Suppressor macrophage treated with lipopolysaccharide for 4 hours (primary cell): ENCODE data around the gene EYS.
"Not testable (repeated sequence)": the region's sequence is repeated elsewhere in the genome, so short reads cannot be mapped to it uniquely, and the experiment has no call there.

ENCODE experiments used
- DNase-seq: peaks from one replicate; pipeline ENCODE4 v3.0.0-alpha.2; 2020

The EYS gene

DNA sequence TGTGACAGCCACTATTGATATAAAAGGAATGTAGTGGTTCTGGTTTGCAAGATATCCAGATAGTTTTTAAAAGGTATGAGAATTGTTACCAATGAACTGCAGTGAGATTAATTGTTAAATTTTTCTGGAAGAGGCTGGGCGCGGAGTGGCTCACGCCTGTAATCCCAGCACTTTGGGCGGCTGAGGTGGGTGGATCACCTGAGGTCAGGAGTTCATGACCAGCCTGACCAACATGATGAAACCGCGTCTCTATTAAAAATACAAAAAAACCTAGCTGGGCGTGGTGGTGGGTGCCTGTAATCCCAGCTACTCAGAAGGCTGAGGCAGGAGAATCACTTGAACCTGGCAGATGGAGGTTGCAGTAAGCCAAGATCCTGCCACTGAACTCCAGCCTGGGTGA is 1906.6 kb downstream of the EYS start:
- DNase-seq = not testable (repeated sequence)

DNA sequence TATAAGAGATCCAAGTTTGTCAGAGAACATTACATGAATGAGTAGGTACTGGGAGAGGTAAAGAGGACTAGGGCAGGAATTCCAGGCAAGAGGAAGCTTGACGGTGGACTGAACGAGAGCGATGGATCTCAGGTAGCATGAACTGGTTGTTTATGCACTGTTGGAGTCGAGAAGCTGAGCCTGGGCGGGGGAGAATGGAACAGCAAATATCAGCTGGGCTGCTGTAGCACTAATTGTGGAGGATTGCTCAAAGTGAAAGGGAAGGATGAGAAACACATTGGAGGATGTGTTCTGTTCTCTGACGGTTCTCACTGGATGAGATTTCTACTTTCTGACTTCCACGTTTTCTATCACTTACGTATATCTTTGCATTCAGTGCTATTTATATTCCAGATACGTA is 1907.2 kb downstream of the EYS start:
- DNase-seq = no peak

DNA sequence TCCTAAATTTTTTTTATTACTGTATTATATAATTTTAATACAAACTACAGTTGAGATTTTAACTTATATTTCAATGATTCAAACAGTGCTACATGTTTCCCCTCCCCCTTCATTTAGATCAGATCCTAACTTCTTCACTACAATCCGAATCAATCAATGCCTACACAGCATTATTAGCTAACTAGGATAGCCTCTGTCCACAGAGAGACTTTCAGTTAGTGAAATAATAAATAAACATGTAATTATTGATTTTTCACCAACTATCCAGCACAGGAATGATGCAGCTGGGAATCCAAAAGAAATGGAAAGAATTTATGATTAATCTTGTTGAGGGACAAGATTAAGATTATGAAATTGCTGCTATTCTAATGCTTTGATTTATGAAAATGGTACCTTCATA is 1907.7 kb downstream of the EYS start:
- DNase-seq = no peak

DNA sequence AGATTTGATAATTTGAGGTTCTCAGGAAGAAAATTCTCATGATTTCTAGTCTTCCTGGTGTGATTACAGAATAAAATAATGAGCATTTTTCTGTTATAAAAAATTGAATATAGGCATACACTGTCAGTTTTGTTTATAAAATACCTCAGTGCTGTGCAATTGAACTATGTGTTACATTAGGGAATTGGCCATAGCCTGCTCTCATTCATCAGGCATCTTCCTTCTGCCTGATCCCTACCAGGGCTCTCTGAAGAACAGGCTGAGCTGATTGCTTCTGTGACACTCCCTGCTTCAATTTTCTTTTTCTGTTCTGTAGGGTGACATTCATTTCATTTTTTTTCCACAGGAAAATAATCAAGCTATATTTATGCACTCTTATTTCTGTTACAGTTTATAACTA is 1908.6 kb downstream of the EYS start:
- DNase-seq = no peak

DNA sequence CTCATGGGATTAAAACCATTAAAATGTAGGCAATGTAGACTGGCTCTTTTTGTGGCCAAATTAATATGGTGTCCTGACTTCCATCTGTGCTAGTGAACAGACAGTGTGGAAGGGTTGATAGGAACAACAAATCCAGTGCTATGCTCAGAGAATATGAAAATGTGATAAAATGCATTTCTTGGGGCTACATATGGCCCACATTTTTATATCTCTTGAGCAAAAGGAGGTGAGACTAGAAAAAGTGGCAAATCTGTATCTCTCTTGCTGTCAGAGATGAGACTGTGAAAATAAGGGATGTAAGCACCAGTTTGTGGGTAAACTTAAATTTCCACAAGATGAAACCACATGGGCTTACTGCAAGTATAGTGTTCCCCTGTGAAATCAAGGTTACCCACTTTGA is 1909.3 kb downstream of the EYS start:
- no peak for DNase-seq

DNA sequence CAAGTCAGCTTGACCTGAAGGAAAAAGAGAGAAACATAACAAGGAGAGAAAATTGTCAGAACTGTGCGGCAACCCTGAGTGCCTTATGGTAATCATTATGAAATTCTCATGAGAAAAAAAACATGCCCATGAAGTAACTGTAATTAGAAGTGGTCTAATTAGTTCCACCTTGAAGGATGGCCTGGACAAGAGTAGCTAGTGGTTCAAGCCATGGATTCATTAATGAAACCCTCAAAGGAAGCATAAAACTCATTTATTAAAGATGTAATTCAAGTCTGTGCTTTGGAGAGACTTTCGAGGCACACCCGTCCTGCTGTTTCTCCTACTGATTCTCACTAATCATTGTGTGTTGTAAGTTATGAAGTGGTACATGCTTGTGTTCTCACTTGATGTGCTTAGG is 1911.2 kb downstream of the EYS start:
- DNase-seq = no peak

DNA sequence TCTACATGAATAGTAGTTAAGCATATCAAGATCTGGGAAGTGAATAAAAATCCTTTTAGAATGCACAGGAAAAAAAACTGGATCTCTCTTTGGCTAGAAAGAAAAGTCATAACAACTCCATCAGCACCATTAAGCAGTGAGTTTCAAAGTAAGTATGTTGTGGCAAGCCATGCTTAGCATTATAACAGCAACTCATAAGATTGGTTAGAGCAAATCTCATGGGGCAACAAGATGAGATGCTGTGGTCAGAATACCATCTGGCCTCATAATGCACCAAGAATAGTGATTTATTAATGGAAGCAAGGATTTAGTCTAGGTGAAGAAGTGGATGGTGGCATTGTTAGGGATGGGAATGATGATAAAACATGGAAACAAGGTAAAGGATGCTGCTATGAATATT is 1912.0 kb downstream of the EYS start:
- DNase-seq = no peak

DNA sequence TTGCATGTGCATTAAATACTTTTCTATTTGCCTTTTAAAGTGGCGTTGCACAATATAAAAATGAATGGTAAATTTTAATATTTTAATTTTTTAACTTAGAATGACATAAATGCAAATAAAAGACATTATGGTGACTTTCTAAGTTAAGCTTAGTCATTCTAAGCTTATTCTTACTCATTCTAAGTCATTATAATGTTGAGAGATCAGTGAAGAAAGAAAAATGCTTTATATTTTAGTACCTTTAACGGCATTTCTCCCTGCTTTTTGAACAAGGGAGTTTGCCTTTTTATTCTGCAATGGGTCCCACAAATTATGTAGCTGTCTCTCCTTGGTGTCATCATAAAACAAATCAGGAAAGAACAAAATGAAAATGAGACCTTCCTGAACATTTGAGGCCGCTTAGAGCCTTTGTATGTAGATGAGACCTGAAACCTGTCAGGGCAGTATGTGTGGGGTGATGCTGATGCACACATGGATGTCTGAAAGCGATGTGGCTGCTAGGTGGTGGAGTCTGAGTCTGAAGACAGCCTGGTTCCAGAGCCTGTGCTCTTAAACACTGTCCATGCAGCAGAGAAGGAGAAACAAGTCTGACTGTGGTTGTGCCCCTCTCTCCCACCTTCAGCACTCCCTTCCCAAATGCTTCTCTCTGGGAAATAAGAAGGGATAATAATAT is 1913.4 kb downstream of the EYS start:
- DNase-seq = no peak

DNA sequence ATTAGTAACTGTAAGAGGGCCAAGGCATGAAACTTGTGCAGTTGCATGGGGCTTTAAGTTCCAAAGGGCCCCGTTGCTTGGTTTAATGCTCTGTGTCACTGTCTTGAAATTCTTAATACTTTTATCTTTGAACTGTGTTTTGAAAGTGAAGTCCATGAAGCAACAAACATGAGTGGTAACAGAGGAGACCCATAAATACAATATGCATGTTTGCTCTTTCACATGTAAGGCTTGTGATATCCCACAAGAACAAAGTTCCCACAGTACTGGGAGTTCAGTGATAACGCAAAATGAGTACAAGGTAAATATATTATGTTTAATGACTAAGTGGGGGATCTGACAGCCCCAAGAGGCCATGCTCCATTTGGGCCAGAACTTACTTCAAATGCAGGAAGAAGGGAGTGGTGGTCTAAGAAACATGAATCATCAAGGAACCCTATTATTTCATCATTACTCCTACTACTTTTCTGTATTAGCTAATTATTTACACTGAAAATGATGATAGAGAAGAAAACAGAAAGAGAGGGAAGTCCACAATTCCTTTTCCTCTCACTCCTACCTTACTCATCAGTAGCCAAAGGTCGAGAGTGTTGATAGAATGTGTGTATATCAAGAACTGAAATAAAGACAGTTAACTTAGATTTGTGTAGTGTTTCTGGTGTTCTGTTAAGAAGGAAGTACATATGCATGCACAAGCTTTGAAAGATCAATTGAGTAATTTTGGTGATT is 1914.1 kb downstream of the EYS start:
- DNase-seq = peak; percentile 41

DNA sequence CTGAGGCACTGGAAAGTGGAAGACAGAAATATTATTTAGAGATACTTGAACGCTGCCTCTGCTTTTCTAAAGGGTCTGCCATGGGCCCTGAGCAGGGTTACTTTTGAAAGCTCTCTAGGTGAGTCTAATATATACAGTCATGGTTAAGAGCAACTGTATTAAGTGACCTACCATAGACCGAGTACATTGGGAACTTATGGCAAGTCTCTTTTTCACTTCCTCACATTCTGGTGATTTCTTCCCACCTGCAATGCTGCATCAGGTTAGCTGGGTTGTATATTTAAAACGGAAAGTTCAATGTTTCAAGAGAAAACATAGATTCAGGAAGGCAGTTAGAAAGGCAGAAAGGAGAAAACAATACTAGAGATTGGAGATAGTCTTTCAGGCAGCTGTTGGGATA is 1916.7 kb downstream of the EYS start:
- no peak for DNase-seq

DNA sequence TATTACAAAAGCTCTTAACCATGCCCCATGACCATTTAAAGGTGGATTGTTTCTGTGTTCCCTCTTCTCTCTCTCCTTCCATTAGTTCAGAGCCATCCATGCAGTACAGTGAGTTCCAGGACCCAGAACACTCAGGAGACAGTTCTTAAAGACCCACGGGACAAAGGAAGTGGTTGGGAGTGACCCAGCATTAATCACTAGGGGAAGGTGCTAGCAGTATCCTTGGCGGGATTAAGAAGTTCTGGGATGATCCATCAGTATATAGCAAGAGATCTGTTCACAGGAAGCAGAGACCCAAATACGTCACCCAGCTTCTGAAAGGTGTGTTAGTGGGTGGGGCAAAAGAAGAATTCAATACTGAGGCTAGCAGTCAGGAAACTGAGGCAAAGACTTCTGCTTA is 1917.3 kb downstream of the EYS start:
- DNase-seq = no peak

DNA sequence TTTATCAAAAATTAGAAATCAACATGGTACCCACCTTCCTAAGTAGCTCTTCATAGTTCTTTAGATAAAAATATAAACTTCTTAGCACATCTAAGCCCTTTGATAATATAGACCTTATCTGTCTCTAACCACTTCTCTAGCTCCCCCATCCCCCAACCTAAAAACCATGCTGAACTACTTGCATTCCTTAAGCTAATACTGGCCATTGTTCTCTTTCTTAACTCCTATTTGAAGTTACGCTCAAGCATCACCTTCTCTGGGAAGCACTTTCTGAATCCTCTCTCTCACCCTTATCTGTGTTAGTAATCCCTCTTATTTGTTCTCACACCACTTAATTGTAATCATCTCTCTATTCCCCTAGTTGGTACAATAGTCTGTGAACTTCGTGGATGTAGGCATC is 1918.5 kb downstream of the EYS start:
- DNase-seq = no peak

DNA sequence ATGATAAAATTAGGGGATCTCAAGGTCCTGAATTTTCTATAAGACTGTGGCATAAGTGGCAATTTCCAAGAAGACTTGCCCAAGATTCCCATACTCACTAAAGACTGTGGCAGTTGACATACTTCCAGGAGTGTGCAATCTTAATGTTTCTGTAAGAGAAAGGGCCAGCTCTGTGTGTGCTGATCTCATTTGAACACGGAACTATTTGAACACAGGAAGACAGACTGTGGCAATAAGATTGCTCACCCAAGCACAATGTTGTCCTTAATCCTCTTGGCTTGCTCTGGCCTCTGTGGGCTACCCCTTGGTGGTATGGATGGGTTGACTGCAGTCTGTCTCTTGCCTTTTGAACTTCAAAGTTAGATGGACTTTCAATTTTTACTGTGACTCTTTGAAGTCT is 1920.0 kb downstream of the EYS start:
- DNase-seq = peak; percentile 13

DNA sequence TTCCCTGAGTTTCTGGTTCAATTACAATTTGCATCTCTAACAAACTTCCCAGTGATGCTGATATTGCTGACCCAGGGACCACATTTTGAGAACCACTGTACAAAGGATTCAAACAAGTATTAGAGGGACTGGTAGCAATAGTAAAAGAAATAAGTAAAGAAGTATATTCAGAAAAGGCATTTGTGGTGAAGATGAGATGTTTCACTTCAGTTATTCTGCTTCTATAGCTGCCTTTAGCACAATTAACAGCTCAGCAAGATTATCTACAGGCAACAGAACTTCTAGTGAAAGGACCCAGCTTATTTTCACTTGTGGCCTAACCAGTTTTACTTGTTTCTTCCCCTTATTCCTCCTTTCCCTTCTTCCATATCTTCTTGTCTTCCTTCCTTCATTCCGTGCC is 1922.0 kb downstream of the EYS start:
- DNase-seq = no peak

DNA sequence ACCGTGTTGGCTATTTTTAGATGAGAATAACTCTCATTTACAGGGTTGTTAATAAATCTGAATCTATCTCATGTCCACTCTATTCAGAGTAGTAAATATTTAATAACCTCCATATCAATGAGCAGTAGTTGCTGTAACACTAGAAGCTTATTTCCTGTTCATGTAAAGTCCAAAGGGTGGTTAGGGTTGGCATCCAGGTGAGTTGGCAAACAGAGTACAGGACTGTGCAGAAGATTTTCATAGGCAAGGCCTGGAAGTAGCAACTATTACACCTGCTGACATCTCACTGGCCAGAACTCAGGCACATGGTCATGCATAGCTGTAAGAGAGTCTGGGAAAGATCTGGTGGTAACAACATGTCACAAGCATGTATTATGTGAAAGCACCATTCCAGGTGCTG is 1923.9 kb downstream of the EYS start:
- DNase-seq = no peak

DNA sequence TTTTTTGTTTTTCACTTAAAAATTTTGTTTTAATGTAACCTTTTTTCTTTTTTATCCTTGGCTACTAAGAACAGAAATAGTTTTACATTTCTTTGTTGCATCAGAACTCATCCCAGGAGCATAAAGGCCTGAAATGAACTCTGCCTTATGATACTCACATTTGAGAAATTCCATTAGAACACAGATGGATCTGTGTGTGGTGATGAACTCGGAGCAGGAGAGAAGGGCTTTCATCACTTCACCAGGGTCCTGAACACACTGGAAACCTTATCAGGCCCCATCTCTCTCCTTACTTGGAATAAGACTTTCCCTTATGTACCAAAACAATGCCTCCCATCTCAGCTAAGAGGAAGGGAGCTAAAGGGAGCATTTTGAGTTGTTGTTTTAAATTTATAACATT is 1932.1 kb downstream of the EYS start:
- DNase-seq = no peak

DNA sequence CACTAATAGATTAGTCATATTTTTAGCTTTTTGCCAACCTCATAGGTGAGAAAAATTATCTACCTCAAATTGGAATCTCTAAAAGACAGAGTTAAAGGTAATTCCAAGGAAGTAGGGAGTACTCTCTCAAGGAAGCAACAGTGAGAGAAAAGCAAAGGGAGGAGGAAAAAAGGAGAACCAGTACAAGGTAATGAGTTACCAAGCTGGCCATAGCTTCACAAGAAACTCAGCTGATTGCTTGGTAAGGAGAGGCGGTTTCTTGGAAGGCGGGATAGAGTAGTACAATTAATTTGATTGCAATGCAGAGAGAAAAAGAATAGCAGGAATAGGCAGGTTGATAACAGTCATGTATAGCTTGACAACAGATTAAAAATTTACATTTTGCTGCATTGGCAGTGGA is 1933.8 kb downstream of the EYS start:
- no peak for DNase-seq

DNA sequence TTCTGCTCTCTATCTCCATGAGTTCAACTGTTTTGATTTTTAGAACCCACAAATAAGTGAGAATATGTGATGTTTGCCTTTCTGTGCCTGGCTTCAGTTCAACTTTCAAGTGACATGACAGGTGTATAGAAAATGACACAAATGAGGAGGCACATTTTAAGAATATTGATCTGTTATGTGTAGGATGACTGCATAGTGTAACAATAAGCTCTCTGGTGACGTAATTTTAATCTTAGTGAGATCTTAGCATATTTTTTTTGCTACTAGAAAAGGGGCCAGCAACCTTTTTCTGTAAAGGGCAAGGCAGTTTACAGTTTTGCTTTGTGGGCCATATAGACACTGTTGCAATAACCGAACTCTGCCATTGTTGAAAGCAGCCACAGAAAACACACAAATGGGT is 1941.2 kb downstream of the EYS start:
- DNase-seq = no peak

DNA sequence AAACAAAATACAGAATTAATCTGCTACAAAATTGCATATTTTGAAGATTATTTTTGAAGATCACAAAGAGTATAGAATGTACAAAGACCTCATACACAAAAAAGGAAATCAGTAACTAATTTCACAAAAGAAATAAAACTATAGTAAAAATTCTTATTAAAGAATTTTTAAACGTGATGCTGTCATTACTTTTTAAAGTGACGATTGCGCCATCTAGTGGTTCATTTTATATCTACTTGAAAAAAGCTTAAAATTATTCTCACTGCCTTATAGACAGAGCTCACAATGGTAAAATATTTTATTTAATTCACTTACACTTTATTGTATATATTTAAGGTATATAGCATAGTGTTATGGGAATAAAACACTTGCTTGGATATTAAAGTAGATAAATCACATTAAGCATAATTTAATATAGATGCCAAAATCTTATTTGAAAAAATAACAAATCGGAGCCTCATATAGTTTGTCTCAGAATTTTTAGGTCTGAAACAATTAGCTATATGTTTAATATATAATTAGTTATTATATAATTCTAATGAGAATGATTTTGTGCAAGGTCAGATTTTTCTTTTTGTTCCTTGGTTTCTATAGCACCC is 1942.6 kb downstream of the EYS start:
- DNase-seq = peak; percentile 83

DNA sequence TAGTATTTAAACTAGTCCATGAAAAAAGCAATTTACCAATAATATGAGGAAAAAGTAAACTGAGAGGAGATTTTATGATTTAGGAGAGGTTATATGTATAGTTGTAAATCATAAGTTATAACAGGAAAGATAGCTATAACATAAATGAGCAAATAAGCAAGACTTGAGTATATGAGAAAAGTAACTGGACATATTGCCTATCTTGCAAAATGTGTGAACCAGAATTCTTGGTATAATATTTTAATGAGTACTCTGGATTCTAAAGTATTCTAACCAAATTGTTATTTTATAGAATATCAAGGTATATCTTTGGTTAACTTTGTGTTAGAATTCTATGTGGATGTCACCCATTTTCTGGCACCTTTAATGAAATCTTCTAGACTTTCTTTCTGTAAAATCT is 1946.8 kb downstream of the EYS start:
- no peak for DNase-seq

DNA sequence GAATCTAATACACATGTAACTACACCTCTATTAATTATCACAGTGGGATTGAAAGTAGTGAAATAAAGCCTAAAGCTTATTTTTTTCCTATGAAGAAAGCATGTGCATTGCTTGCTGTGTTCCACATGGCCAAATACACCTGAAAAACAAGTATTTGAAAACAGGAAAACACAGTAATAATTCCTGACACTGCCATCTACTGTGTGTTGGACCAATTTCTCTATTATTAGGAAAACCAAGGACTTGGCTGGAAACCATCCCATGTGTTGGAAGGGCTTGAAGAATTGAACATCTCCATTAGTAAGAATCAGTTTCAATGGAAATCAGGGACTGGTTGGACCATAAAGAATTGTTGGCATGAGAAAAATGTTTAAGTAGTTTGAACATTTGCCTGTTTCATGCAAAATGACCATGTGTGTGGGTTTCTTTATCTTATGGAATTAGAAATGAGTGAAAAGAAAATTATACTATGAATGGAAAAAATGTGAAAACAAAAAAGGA is 1947.4 kb downstream of the EYS start:
- no peak for DNase-seq

DNA sequence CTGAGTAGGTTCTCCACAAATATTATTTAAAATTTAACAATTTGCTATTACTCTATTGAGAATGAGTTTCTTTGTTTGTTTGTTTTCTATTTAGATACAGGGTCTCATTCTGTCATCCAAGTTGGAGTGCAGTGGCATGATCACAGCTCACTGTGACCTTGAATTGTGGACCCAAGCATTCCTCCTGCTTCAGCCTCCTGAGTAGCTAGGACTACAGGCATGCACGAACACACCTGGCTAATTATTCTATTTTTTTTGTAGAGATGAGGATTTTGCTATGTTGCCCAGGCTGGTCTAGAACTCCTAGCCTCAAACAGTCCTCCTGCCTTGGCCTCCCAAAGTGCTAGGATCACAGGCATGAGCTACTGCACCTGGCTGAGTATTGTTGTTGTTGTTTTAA is 1949.2 kb downstream of the EYS start:
- no peak for DNase-seq

DNA sequence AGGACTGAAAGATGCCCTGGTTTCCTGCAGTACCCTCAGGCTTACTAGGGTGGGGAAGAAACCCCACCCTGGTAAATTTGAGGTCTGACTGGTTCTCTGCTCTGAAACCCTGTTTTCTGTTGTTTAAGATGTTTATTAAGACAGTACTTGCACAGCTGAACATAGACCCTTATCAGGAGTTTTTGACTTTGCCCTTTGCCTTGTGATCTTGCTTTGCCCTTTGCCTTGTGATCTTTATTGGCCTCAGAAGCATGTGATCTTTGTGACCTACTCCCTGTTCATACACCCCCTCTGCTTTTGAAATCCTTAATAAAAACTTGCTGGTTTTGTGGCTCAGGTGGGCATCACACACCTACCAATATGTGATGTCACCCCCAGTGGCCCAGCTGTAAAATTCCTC is 1949.8 kb downstream of the EYS start:
- not testable (repeated sequence) for DNase-seq

DNA sequence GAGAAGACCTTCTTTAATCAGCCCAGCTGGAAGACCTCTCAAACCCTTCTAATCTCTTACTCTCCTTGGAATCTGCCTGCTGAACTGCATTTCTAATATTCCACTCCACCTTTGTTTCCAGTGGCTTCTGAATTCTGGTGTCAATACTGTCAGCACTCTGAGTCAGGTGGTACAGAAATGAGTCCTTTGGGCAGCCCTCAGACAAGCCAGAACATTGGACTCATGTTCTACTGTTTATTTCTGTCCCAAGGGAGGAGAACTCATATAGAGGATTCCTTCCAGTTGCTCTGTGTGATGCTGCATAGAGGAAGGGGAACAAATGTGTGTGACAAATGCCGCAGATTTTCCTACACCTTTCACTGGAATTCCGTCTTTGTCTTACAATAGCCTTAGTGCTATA is 1956.6 kb downstream of the EYS start:
- no peak for DNase-seq
